Central memory CD8-positive, alpha-beta T cell (primary cell): ENCODE results near the gene STK26.
"Not testable (repeated sequence)": the region's sequence is repeated elsewhere in the genome, so short reads cannot be mapped to it uniquely, and the experiment has no call there.

Experiments
- ATAC-seq: fragments of 150-1000 bp; cut with Tn5 transposase; replicated peaks from 2 replicates; pipeline ENCODE4 v1.10.0; 2022; ENCODE audit warnings: mild to moderate bottlenecking, moderate FRiP score, moderate number of reproducible peaks; ENCODE audit not compliant: poor library complexity, severe bottlenecking; ENCODE audit errors: extremely low read depth
- DNase-seq, 2 donors: peaks; one replicate each; pipeline ENCODE4 v3.0.0; 2021; ENCODE audit warnings: low spot score in 2 of 2
- H3K27ac Mint-ChIP-seq: one replicate; pipeline ENCODE4 v1.8.0; 2022; ENCODE audit warnings: low read depth, mild to moderate bottlenecking, moderate library complexity, mixed read lengths
- H3K27me3 Mint-ChIP-seq: one replicate; pipeline ENCODE4 v1.8.0; 2022; ENCODE audit warnings: mixed read lengths
- H3K36me3 Mint-ChIP-seq: one replicate; pipeline ENCODE4 v1.8.0; 2022; ENCODE audit warnings: mild to moderate bottlenecking, moderate library complexity, mixed read lengths; ENCODE audit not compliant: insufficient read depth
- H3K4me1 Mint-ChIP-seq: one replicate; pipeline ENCODE4 v1.8.0; 2022; ENCODE audit warnings: mixed read lengths
- H3K4me3 Mint-ChIP-seq: one replicate; pipeline ENCODE4 v1.8.0; 2022; ENCODE audit warnings: mild to moderate bottlenecking, moderate library complexity, mixed read lengths
- H3K9me3 Mint-ChIP-seq: one replicate; pipeline ENCODE4 v1.8.0; 2022; ENCODE audit warnings: mixed read lengths

STK26 gene

GRCh38 chrX:132043977-132044376, 20.9 kb downstream of the STK26 start:
- no peaks in the 10 kb centered on the region for H3K36me3 Mint-ChIP-seq
- H3K27me3 Mint-ChIP-seq: no peaks in the 10 kb centered on the region
- H3K9me3 Mint-ChIP-seq: no peaks in the 10 kb centered on the region
- no peak overlapping the region for H3K27ac Mint-ChIP-seq
- peaks cover 46% of the 10 kb centered on the region for H3K4me1 Mint-ChIP-seq
- DNase-seq: no peak
- no peak for ATAC-seq
- no peak overlapping the region for H3K4me3 Mint-ChIP-seq

GRCh38 chrX:132044953-132045352, 21.9 kb downstream of the STK26 start:
- peaks cover under 1% of the 10 kb centered on the region for H3K36me3 Mint-ChIP-seq
- peaks cover 39% of the 10 kb centered on the region for H3K4me1 Mint-ChIP-seq
- DNase-seq (no peak), ATAC-seq (no peak)
- H3K9me3 Mint-ChIP-seq: no peaks in the 10 kb centered on the region
- no peak overlapping the region for H3K27ac Mint-ChIP-seq
- no peak overlapping the region for H3K4me3 Mint-ChIP-seq
- H3K27me3 Mint-ChIP-seq: no peaks in the 10 kb centered on the region

- H3K9me3 Mint-ChIP-seq: no peaks in the 10 kb centered on the region
- H3K4me1 Mint-ChIP-seq: peaks cover 35% of the 10 kb centered on the region
- DNase-seq (no peak), ATAC-seq (no peak)
- no peak overlapping the region for H3K27ac Mint-ChIP-seq
- no peaks in the 10 kb centered on the region for H3K27me3 Mint-ChIP-seq
- H3K36me3 Mint-ChIP-seq: peaks cover 2% of the 10 kb centered on the region
- H3K4me3 Mint-ChIP-seq: no peak overlapping the region
Measured at GRCh38 chrX:132045456-132045855, 22.4 kb downstream of the STK26 start.

GRCh38 chrX:132046533-132046932, 23.4 kb downstream of the STK26 start:
- peaks cover 2% of the 10 kb centered on the region for H3K36me3 Mint-ChIP-seq
- no peak overlapping the region for H3K4me3 Mint-ChIP-seq
- H3K27ac Mint-ChIP-seq: no peak overlapping the region
- H3K27me3 Mint-ChIP-seq: no peaks in the 10 kb centered on the region
- H3K4me1 Mint-ChIP-seq: peaks cover 26% of the 10 kb centered on the region
- no peaks in the 10 kb centered on the region for H3K9me3 Mint-ChIP-seq
- DNase-seq (no peak), ATAC-seq (no peak)

- H3K4me3 Mint-ChIP-seq, H3K27ac Mint-ChIP-seq, H3K27me3 Mint-ChIP-seq, H3K9me3 Mint-ChIP-seq, DNase-seq, ATAC-seq: not testable (repeated sequence)
- peaks cover 21% of the 10 kb centered on the region for H3K4me1 Mint-ChIP-seq
- H3K36me3 Mint-ChIP-seq: peaks cover 11% of the 10 kb centered on the region
Measured at GRCh38 chrX:132051778-132052177, 28.7 kb downstream of the STK26 start.

GRCh38 chrX:132058050-132058449, 34.9 kb downstream of the STK26 start:
- no peak for ATAC-seq
- Mint-ChIP-seq H3K36me3 (peaks cover 12% of the 10 kb centered on the region), H3K27ac (no peak overlapping the region), H3K9me3 (no peaks in the 10 kb centered on the region), H3K4me3 (no peak overlapping the region), H3K27me3 (no peaks in the 10 kb centered on the region), H3K4me1 (peaks cover 18% of the 10 kb centered on the region)
- no peak for DNase-seq

- no peaks in the 10 kb centered on the region for H3K9me3 Mint-ChIP-seq
- peaks cover 12% of the 10 kb centered on the region for H3K36me3 Mint-ChIP-seq
- ATAC-seq (no peak), DNase-seq (no peak)
- H3K27me3 Mint-ChIP-seq: no peaks in the 10 kb centered on the region
- H3K4me3 Mint-ChIP-seq: no peak overlapping the region
- no peak overlapping the region for H3K27ac Mint-ChIP-seq
- peaks cover 13% of the 10 kb centered on the region for H3K4me1 Mint-ChIP-seq
Measured at GRCh38 chrX:132058975-132059374, 35.9 kb downstream of the STK26 start.

- Mint-ChIP-seq H3K27ac (peak overlapping the region; percentile 30), H3K4me3 (no peak overlapping the region), H3K27me3 (no peaks in the 10 kb centered on the region), H3K9me3 (no peaks in the 10 kb centered on the region), H3K36me3 (peaks cover 10% of the 10 kb centered on the region), H3K4me1 (peaks cover 10% of the 10 kb centered on the region)
- ATAC-seq (no peak), DNase-seq (no peak)
Measured at GRCh38 chrX:132059973-132060540, 37.0 kb downstream of the STK26 start.

GRCh38 chrX:132063334-132063733, 40.2 kb downstream of the STK26 start:
- Mint-ChIP-seq H3K4me1 (no peaks in the 10 kb centered on the region), H3K36me3 (peaks cover 8% of the 10 kb centered on the region), H3K27me3 (no peaks in the 10 kb centered on the region), H3K4me3 (no peak overlapping the region), H3K9me3 (no peaks in the 10 kb centered on the region), H3K27ac (no peak overlapping the region)
- DNase-seq (no peak), ATAC-seq (no peak)

GRCh38 chrX:132063862-132064261, 40.8 kb downstream of the STK26 start:
- ATAC-seq (no peak), DNase-seq (no peak)
- no peak overlapping the region for H3K27ac Mint-ChIP-seq
- H3K4me3 Mint-ChIP-seq: no peak overlapping the region
- H3K4me1 Mint-ChIP-seq: no peaks in the 10 kb centered on the region
- no peaks in the 10 kb centered on the region for H3K9me3 Mint-ChIP-seq
- peaks cover 12% of the 10 kb centered on the region for H3K36me3 Mint-ChIP-seq
- H3K27me3 Mint-ChIP-seq: no peaks in the 10 kb centered on the region

- DNase-seq: no peak
- no peak for ATAC-seq
- Mint-ChIP-seq H3K27ac (no peak overlapping the region), H3K9me3 (no peaks in the 10 kb centered on the region), H3K36me3 (peaks cover 20% of the 10 kb centered on the region), H3K4me1 (no peaks in the 10 kb centered on the region), H3K4me3 (no peak overlapping the region), H3K27me3 (no peaks in the 10 kb centered on the region)
Measured at GRCh38 chrX:132068405-132068804, 45.3 kb downstream of the STK26 start.

GRCh38 chrX:132071254-132071653, 48.2 kb downstream of the STK26 start:
- H3K4me3 Mint-ChIP-seq: no peak overlapping the region
- H3K27ac Mint-ChIP-seq: no peak overlapping the region
- H3K36me3 Mint-ChIP-seq: peaks cover 22% of the 10 kb centered on the region
- H3K4me1 Mint-ChIP-seq: no peaks in the 10 kb centered on the region
- ATAC-seq (no peak), DNase-seq (no peak)
- H3K27me3 Mint-ChIP-seq: no peaks in the 10 kb centered on the region
- no peaks in the 10 kb centered on the region for H3K9me3 Mint-ChIP-seq

GRCh38 chrX:132077414-132077813, 54.3 kb downstream of the STK26 start:
- Mint-ChIP-seq H3K4me3 (no peak overlapping the region), H3K27ac (no peak overlapping the region), H3K36me3 (peaks cover 6% of the 10 kb centered on the region), H3K9me3 (no peaks in the 10 kb centered on the region), H3K4me1 (no peaks in the 10 kb centered on the region), H3K27me3 (no peaks in the 10 kb centered on the region)
- ATAC-seq (no peak), DNase-seq (no peak)

GRCh38 chrX:132077912-132078311, 54.8 kb downstream of the STK26 start:
- no peak overlapping the region for H3K27ac Mint-ChIP-seq
- no peaks in the 10 kb centered on the region for H3K27me3 Mint-ChIP-seq
- H3K36me3 Mint-ChIP-seq: peaks cover 6% of the 10 kb centered on the region
- ATAC-seq: no peak
- no peaks in the 10 kb centered on the region for H3K4me1 Mint-ChIP-seq
- no peak for DNase-seq
- H3K9me3 Mint-ChIP-seq: no peaks in the 10 kb centered on the region
- H3K4me3 Mint-ChIP-seq: no peak overlapping the region
